Chondrocyte (in vitro differentiated cells): ENCODE measurements around the gene TRDMT1. TPM values are rescaled to one million over a fixed set of nuclear protein-coding genes. Genes with fewer than 3 reads are reported as not detected.
"Not testable (repeated sequence)": the region's sequence is repeated elsewhere in the genome, so short reads cannot be mapped to it uniquely, and the experiment has no call there.

Experiments
- DNase-seq: peaks from one replicate; pipeline ENCODE4 v3.0.0; 2021; ENCODE audit warnings: mixed read lengths, low spot score
- H3K27ac Mint-ChIP-seq: one replicate; pipeline ENCODE4 v1.8.0; 2021; ENCODE audit warnings: mild to moderate bottlenecking, moderate library complexity, mixed read lengths; ENCODE audit not compliant: unreplicated experiment
- H3K27me3 Mint-ChIP-seq: 2 replicates; pipeline ENCODE4 v1.8.0; 2021; ENCODE audit warnings: low read depth, mixed read lengths
- H3K36me3 Mint-ChIP-seq: 2 replicates; pipeline ENCODE4 v1.8.0; 2021; ENCODE audit warnings: low read depth, mixed read lengths
- H3K4me1 Mint-ChIP-seq: 2 replicates; pipeline ENCODE4 v1.8.0; 2021; ENCODE audit warnings: low read depth, mild to moderate bottlenecking, mixed read lengths
- H3K4me3 Mint-ChIP-seq: one replicate; pipeline ENCODE4 v1.8.0; 2021; ENCODE audit warnings: mild to moderate bottlenecking, moderate library complexity, mixed read lengths; ENCODE audit not compliant: unreplicated experiment
- H3K9me3 Mint-ChIP-seq: 2 replicates; pipeline ENCODE4 v1.8.0; 2021; ENCODE audit warnings: low read depth, mixed read lengths
- CTCF ChIP-seq: fragments of 200-600 bp; sonication (generic); IDR thresholded peaks from 2 replicates; pipeline ENCODE4 v1.5.0; 2021; ENCODE audit warnings: antibody characterized with exemption, mild to moderate bottlenecking, moderate library complexity
- total RNA-seq: library from RNA; stranded (reverse); gene quantifications from 3 replicates; pipeline ENCODE4 v1.2.1, GENCODE V29; 2021

TRDMT1 gene
- total RNA-seq, 1 donor from 2014 or later = 4.7 TPM

- Mint-ChIP-seq H3K9me3 (no peaks in the 10 kb centered on the region), H3K27ac (no peak overlapping the region)
Observed at GRCh38 chr10:17122052-17122451, 79.4 kb downstream of the TRDMT1 start.

GRCh38 chr10:17120694-17121093, 80.8 kb downstream of the TRDMT1 start:
- Mint-ChIP-seq H3K9me3 (no peaks in the 10 kb centered on the region), H3K27ac (no peak overlapping the region), H3K4me1 (peaks cover 15% of the 10 kb centered on the region), H3K36me3 (no peaks in the 10 kb centered on the region), H3K27me3 (no peaks in the 10 kb centered on the region), H3K4me3 (no peak overlapping the region)
- TF ChIP-seq CTCF = no peak
- no peak for DNase-seq

More at GRCh38 chr10:17122052-17122451, 79.4 kb downstream of the TRDMT1 start:
- Mint-ChIP-seq H3K4me3 (no peak overlapping the region), H3K36me3 (no peaks in the 10 kb centered on the region), H3K27me3 (no peaks in the 10 kb centered on the region), H3K4me1 (peaks cover 15% of the 10 kb centered on the region)
- no peak for DNase-seq
- TF ChIP-seq CTCF = no peak

GRCh38 chr10:17119845-17120244, 81.6 kb downstream of the TRDMT1 start:
- Mint-ChIP-seq H3K4me3 (no peak overlapping the region), H3K4me1 (peaks cover 15% of the 10 kb centered on the region), H3K27me3 (no peaks in the 10 kb centered on the region), H3K36me3 (no peaks in the 10 kb centered on the region), H3K9me3 (no peaks in the 10 kb centered on the region), H3K27ac (no peak overlapping the region)
- no peak for TF ChIP-seq CTCF
- DNase-seq = no peak

GRCh38 chr10:17116193-17116592, 85.3 kb downstream of the TRDMT1 start:
- Mint-ChIP-seq H3K36me3 (no peaks in the 10 kb centered on the region), H3K9me3 (no peaks in the 10 kb centered on the region), H3K4me1 (peaks cover 2% of the 10 kb centered on the region), H3K4me3 (no peak overlapping the region), H3K27me3 (no peaks in the 10 kb centered on the region), H3K27ac (no peak overlapping the region)
- DNase-seq = no peak
- no peak for TF ChIP-seq CTCF

- Mint-ChIP-seq H3K4me1 (peaks cover 2% of the 10 kb centered on the region), H3K9me3 (no peaks in the 10 kb centered on the region), H3K36me3 (no peaks in the 10 kb centered on the region), H3K4me3 (no peak overlapping the region), H3K27ac (no peak overlapping the region), H3K27me3 (no peaks in the 10 kb centered on the region)
- peak; percentile 28 for TF ChIP-seq CTCF
- no peak for DNase-seq
Observed at GRCh38 chr10:17115683-17116082, 85.8 kb downstream of the TRDMT1 start.

- H3K4me3 Mint-ChIP-seq, H3K4me1 Mint-ChIP-seq, DNase-seq, H3K27me3 Mint-ChIP-seq, H3K27ac Mint-ChIP-seq, H3K9me3 Mint-ChIP-seq, H3K36me3 Mint-ChIP-seq: not testable (repeated sequence)
Observed at GRCh38 chr10:17114878-17115444, 86.5 kb downstream of the TRDMT1 start.
